NCI-H526 (cell line): ENCODE data around the gene TTC28.
"Not testable (repeated sequence)": the region's sequence is repeated elsewhere in the genome, so short reads cannot be mapped to it uniquely, and the experiment has no call there.

Experiments used
- DNase-seq, 2 experiments: peaks; one replicate each; lab custom pipeline; 2025; lab: John Stamatoyannopoulos, UW

TTC28 gene

GRCh38 chr22:28488825-28489224 is 190.8 kb downstream of the TTC28 start:
- DNase-seq: no peak

- no peak for DNase-seq
Observed at GRCh38 chr22:28484662-28485061, 195.0 kb downstream of the TTC28 start.

GRCh38 chr22:28481725-28482124 is 197.9 kb downstream of the TTC28 start:
- DNase-seq: no peak

GRCh38 chr22:28480000-28480715 is 199.5 kb downstream of the TTC28 start:
- DNase-seq: no peak

DNA sequence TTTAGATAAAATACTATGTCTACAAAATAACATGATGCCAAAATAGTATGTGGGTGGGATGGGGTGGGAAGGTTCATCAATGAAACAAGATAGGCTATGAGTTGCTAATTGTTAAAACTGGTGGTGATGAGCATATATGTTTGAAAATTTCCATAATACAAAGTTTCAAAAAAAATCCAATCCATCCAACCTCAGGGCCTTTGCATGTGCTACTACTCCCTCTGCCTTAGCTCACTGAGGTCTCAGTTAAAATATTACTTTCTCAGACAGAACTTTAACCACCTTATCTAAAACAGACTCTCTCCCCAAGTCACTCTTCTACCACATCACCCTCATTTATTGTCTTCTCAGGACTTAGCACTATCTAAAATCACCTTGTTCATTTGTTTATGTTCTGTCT is 201.1 kb downstream of the TTC28 start:
- DNase-seq: no peak

DNA sequence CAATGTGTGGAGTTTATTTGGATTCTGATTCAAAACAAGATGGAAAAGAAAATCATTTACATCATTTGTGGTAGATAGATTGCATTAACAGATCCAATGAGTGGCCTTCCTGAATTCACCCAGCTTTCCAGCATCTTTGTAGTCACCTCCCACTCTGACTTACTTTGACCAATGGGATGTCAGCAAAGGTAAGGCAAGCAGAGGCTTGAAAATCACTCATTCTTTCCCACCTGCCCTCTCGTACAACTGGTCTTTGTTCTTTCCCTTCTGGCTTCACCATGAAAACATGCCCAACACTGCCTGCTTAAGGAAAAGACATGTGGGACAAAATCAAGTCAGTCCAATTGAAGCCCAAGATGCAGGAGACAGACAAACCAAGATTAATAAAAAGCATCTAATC is 202.1 kb downstream of the TTC28 start:
- DNase-seq: no peak

GRCh38 chr22:28474330-28474729 is 205.3 kb downstream of the TTC28 start:
- no peak for DNase-seq

- DNase-seq: no peak
Observed at GRCh38 chr22:28473258-28473657, 206.4 kb downstream of the TTC28 start.

GRCh38 chr22:28467055-28467454 is 212.6 kb downstream of the TTC28 start:
- DNase-seq: not testable (repeated sequence)

DNA sequence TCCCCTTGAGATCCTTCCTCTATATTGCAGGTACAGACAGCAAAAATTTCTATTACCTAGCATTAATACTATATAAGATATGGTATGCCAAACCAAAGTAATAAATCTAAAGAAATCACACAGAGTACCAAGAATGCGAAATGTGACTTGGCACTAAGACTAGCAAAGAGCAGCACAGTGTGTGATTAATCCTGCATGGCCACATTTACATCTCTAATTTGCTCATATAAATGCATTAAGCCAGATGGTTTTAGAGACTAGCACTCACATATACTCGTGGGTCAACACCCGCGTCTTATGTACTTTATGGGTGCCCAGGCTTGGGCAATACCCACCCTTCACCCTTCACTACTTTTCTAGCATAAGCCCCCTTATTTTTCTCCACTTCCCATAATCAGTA is 213.2 kb downstream of the TTC28 start:
- no peak for DNase-seq

DNA sequence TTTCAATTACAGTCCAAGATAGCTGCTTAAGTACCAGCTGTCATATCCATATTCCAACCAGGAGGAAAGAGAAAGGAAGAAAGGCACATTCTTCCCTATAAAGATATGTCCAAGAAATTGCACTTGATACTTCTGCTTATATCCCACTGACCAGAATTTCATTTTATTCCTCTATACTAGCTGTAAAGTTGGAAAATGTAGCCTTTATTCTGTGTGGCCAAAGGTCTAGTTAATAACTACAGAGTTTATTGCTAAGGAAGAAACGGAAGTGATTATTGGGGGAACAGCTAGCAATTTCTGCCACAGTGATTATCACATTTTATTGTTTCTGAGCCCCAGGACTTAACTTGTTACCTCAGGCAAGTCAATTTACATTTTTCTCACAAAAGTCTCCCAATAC is 213.8 kb downstream of the TTC28 start:
- no peak for DNase-seq

- no peak for DNase-seq
Observed at GRCh38 chr22:28464127-28464526, 215.5 kb downstream of the TTC28 start.

DNA sequence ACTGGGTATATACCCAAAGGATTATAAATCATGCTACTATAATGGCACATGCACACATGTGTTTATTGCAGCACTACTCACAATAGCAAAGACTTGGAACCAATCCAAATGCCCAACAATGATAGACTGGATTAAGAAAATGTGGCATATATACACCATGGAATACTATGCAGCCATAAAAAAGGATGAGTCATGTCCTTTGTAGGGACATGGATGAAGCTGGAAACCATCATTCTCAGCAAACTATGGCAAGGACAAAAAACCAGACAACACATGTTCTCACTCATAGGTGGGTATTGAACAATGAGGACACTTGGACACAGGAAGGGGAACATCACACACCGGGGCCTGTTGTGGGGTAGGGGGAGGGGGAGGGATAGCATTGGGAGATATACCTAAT is 216.2 kb downstream of the TTC28 start:
- not testable (repeated sequence) for DNase-seq

DNA sequence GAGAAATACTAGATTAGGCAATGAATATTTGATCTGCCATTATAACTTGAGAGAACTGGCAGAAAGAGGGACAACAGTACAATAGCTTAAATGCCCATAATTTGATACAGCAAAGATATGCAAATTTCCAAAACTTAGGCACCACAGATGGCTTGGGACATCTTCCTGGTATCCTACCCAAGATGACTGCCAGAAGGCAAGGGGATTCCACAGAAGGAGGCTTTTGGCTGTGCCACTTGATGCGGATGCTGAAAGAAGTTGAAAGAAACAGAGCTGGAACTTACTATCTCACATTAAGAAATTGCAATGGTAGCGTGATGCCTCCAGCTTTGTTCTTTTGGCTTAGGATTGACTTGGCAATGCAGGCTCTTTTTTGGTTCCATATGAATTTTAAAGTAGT is 216.7 kb downstream of the TTC28 start:
- no peak for DNase-seq

DNA sequence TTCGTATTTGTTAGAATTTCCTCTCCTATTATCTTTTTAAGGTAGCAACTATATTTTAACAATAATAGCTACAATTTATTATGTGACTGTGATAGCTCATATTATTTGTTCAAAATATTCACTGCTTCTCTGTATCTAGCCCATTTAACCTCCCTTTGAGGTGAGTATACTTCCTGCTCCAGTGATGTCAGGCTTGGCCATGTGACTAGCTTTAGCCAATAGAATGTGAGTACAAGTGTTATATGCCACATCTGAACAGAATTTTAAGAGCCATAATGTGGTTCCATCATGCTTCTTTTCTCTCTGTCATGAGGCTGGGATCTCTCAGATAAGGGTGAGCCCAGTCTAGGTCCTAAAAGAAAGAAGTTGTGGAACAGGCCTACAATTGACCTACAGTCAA is 217.6 kb downstream of the TTC28 start:
- no peak for DNase-seq

DNA sequence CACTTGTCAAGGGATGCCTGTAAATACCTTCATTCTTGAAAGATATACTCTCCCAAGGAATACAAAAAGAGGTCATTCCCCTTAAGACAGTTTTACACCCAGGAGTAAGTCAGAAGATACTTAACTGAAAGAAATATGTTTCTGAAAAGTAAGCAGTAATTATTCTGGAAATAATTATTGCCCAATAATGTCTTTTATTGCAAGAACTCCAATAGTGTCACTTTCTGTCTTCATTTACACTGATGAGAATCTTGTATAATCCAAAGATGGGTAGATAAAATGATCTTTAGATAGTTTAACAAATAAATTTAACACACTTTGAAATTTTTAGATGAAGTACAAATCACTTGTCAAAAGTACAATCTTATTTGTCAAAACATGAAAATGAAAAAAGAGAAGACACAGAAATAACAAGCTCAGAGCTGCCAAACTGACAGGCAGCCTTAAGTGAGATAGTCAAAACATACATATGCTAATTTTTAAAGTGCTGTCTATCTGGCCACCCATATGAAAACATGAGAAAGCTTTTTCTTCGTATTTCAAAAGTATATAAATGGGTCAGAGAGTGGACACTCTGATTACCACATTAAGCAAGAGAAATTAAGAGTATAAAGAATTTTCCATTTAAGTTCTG is 225.1 kb downstream of the TTC28 start:
- no peak for DNase-seq

GRCh38 chr22:28450109-28450508 is 229.5 kb downstream of the TTC28 start:
- no peak for DNase-seq

DNA sequence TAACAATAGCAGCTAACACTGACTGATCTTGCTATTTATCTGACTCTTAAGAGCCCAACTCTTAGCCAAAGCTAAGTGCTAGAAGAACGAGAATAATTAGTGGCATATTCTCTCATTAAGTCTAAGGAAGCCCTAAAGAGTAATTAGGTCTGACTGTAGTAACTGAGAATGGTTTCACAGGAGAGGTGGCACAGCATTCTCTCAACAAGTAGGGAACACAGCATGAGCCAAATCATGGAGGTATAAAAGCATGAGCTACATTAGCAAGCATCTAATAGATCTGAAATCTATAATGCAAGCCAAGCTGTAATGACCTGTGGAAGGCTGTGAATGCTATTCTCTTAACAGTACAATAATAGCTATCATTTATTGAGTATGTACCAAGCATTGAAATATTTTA is 230.6 kb downstream of the TTC28 start:
- no peak for DNase-seq

GRCh38 chr22:28448625-28449024 is 231.0 kb downstream of the TTC28 start:
- no peak for DNase-seq

DNA sequence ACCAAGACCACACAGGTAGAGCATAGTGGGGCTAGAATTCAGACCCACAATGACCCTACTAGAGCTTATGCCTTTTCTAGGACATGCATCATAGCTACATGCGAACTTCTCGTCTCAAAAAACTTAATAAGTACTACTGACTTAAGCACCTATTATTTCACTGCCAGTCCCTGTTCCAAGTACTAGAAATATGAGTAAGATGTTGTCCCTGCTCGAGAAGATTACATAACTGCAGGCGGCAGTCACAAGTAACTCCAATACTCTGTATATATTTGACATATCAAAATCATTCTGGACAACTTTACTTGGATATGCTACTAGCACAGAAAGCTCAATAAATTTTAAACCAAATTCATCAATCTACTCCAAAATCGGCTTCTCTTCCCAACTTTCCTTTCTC is 235.0 kb downstream of the TTC28 start:
- DNase-seq: no peak

GRCh38 chr22:28443526-28443876 is 236.1 kb downstream of the TTC28 start:
- no peak for DNase-seq

DNA sequence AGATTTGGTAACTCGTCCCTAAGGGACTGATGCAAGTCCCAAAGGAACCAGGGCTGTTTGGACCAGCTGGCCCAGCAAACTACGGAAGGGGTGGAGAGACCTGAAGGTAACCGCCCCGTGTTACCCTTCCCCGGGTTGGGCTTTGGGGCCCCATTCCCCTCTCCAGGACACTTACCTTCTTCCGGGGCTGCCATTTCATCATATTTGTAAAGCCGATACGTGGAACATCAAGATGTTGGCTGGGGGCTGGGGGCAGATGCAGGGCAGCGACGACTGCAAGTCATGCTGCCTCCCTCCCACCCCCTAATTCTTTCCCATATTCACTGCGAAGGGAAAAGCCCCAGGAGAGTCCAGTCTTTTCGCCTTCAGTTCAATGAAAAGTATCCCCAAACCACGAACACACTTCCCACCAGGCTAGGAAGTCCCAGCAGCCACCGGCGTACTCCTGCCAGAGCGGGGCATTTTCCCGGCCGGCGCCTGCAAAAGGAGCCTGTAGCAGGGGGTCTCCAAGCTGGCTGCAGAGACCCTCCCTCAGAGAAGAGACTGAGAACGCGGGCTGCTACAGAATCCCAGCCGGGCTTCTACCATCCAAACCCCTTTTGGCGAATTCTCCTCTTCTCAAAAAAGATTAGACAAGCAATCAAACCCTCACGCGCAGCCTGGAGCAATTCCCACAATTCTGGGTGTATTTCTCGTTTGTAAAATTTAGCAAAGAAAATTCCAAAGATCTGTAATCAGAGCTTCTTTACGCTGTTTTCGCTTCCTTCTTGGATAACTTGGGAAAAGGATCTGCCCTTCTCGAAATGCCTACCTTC is 236.7 kb downstream of the TTC28 start:
- DNase-seq: no peak

DNA sequence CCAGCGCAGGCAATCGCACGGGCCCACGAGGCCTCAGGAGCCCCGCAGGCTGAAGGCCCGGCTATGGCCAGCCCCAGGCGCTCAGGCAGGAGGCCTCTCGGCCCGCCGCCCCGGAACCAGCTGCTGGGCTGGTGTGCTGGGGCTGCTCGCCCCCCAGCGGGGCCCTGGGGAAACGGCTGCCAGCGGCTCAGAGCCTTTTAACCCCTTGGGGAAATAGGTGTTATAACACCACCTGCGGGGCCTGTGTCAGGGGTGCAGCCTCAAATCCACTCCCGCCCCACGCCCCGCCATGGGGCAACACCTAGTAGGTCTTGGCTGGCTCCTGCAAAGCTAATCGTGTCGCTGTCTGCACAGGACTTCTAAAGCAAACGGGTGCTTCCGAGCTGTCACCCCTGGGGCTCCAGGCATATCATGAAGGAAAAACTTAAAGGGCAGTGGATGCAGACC is 237.4 kb downstream of the TTC28 start:
- DNase-seq: no peak
